Myometrial cell (primary cell): ENCODE data around the gene AMN. TPM values are rescaled to one million over a fixed set of nuclear protein-coding genes. Genes with fewer than 3 reads are reported as not detected.

Experiments
- total RNA-seq: library from RNA; depleted of rRNA; stranded (reverse); fragments of >200 nt; gene quantifications from 2 replicates; pipeline ENCODE4 v1.2.3, GENCODE V29; 2015

Gene AMN
- not detected in 2 replicates for total RNA-seq

DNA sequence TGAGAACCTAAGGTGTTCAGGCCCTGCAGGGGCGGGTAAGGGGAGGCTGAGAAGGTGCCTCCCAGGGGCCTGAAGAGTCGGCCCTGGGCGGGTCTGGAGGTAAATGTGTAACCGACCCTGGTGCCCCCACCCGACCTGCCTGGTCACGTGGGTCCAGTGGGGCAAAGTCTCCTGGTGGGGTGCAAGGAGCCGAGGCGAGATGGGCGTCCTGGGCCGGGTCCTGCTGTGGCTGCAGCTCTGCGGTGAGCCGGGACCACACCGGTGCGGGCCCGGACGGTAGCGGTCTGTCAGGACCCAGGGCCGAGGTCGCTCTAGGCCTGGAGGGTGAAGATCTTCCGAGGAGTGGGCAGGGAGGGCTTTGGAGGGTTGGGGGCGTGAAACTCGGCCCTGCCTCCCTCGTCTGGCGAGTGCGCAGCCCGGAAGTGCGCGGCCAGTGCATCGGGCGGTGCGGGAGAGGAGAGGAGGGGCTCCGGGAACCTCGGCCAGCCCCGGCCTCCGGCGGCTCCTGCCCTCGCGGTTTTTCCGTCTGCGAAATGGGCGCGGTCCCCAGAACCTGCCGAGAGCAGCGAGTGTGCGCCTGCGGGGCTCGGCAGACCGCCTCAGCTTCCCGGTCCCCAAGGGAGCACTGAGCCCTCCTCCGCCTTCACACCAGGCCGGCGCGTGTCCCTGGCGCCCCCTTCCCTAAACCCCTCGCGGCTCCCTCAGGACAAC is at the start of gene AMN:
TSS of gene AMN (plus strand) at position 174 of the 711 bp plus-strand sequence. CDS start at position 200, 26 bp downstream.

Other genes with a start within 250 kb of the AMN start
- 14.5 and 24.2 TPM in 2 replicates for gene TRAF3, start 145.2 kb upstream of the AMN start, total RNA-seq
- gene CDC42BPB, start 134.9 kb downstream of the AMN start, total RNA-seq = 86.2 and 93.2 TPM in 2 replicates
- not detected in 2 replicates for gene LBHD2, start 161.5 kb downstream of the AMN start, total RNA-seq
- gene EXOC3L4, start 172.1 kb downstream of the AMN start, total RNA-seq = not detected in 2 replicates
- 45.6 and 57.4 TPM in 2 replicates for gene TNFAIP2, start 200.8 kb downstream of the AMN start, total RNA-seq